Ishikawa (cell line): Measurements from ENCODE around the gene ZG16B.

Source experiments
- CEBPB ChIP-seq: IDR thresholded peaks from 2 replicates; pipeline ENCODE4 v1.6.1; 2012
- EGR1 ChIP-seq: IDR thresholded peaks from 2 replicates; pipeline ENCODE4 v1.6.1; 2012
- EP300 ChIP-seq: IDR thresholded peaks from 2 replicates; pipeline ENCODE4 v1.6.1; 2012; ENCODE audit warnings: borderline replicate concordance
- MAX ChIP-seq: IDR thresholded peaks from 2 replicates; pipeline ENCODE4 v1.6.1; 2012
- NFIC ChIP-seq: IDR thresholded peaks from 2 replicates; pipeline ENCODE4 v1.6.1; 2012
- RAD21 ChIP-seq: IDR thresholded peaks from 2 replicates; pipeline ENCODE4 v1.6.1; 2012; ENCODE audit warnings: low read depth
- REST ChIP-seq: IDR thresholded peaks from 2 replicates; pipeline ENCODE4 v1.6.1; 2012; ENCODE audit warnings: low read depth, mild to moderate bottlenecking
- TEAD4 ChIP-seq: IDR thresholded peaks from 2 replicates; pipeline ENCODE4 v1.6.1; 2012

GRCh38 chr16:2841606-2842339, 11.7 kb downstream of the ZG16B start:
- no peak for TF ChIP-seq MAX
- TF ChIP-seq EP300: no peak
- TF ChIP-seq RAD21: no peak
- TF ChIP-seq REST: no peak
- TF ChIP-seq CEBPB: no peak
- no peak for TF ChIP-seq TEAD4
- TF ChIP-seq NFIC: no peak
- no peak for TF ChIP-seq EGR1
